Medulla oblongata (tissue), 1 donor: Measurements from ENCODE around the gene RAPGEF1.

Source experiments
- DNase-seq: peaks from one replicate; pipeline ENCODE4 v3.0.0-alpha.2; 2015; ENCODE audit errors: extremely low spot score

The RAPGEF1 gene

GRCh38 chr9:131589124-131589711 lies 150.7 kb downstream of the RAPGEF1 start:
- DNase-seq = no peak

- no peak for DNase-seq
Observed at GRCh38 chr9:131588396-131588795, 151.5 kb downstream of the RAPGEF1 start.

GRCh38 chr9:131587906-131588305 lies 152.0 kb downstream of the RAPGEF1 start:
- DNase-seq = no peak

GRCh38 chr9:131587331-131587730 lies 152.5 kb downstream of the RAPGEF1 start:
- no peak for DNase-seq

- DNase-seq = peak; percentile 57
Observed at GRCh38 chr9:131585375-131585774, 154.5 kb downstream of the RAPGEF1 start.

GRCh38 chr9:131584858-131585257 lies 155.0 kb downstream of the RAPGEF1 start:
- no peak for DNase-seq

- no peak for DNase-seq
Observed at GRCh38 chr9:131583836-131584555, 155.9 kb downstream of the RAPGEF1 start.

GRCh38 chr9:131583337-131583645 lies 156.6 kb downstream of the RAPGEF1 start:
- no peak for DNase-seq

- DNase-seq = no peak
Observed at GRCh38 chr9:131582466-131583336, 157.2 kb downstream of the RAPGEF1 start.

GRCh38 chr9:131582056-131582455 lies 157.8 kb downstream of the RAPGEF1 start:
- DNase-seq = no peak

- DNase-seq = no peak
Observed at GRCh38 chr9:131580358-131580757, 159.5 kb downstream of the RAPGEF1 start.

- peak; percentile 48 for DNase-seq
Observed at GRCh38 chr9:131579789-131580211, 160.1 kb downstream of the RAPGEF1 start.

- peak; percentile 63 for DNase-seq
Observed at GRCh38 chr9:131578731-131579504, 161.0 kb downstream of the RAPGEF1 start.

GRCh38 chr9:131578021-131578420 lies 161.9 kb downstream of the RAPGEF1 start:
- no peak for DNase-seq

- DNase-seq = no peak
Observed at GRCh38 chr9:131577005-131578000, 162.6 kb downstream of the RAPGEF1 start.

GRCh38 chr9:131575946-131576853 lies 163.7 kb downstream of the RAPGEF1 start:
- DNase-seq = no peak

- no peak for DNase-seq
Observed at GRCh38 chr9:131574730-131575640, 164.9 kb downstream of the RAPGEF1 start.

GRCh38 chr9:131567910-131568309 lies 172.0 kb downstream of the RAPGEF1 start:
- DNase-seq = no peak

GRCh38 chr9:131566158-131566557 lies 173.7 kb downstream of the RAPGEF1 start:
- DNase-seq = no peak
